Ishikawa (cell line): Measurements from ENCODE around the gene GALNT2.

Experiments used
- CEBPB ChIP-seq: IDR thresholded peaks from 2 replicates; pipeline ENCODE4 v1.6.1; 2012
- CREB1 ChIP-seq: IDR thresholded peaks from 2 replicates; pipeline ENCODE4 v1.6.1; 2012; ENCODE audit warnings: low read depth
- EGR1 ChIP-seq: IDR thresholded peaks from 2 replicates; pipeline ENCODE4 v1.6.1; 2012
- EP300 ChIP-seq: IDR thresholded peaks from 2 replicates; pipeline ENCODE4 v1.6.1; 2012; ENCODE audit warnings: borderline replicate concordance
- FOXM1 ChIP-seq: IDR thresholded peaks from 2 replicates; pipeline ENCODE4 v1.6.1; 2012; ENCODE audit warnings: low read depth, borderline replicate concordance
- MAX ChIP-seq: IDR thresholded peaks from 2 replicates; pipeline ENCODE4 v1.6.1; 2012
- NFIC ChIP-seq: IDR thresholded peaks from 2 replicates; pipeline ENCODE4 v1.6.1; 2012
- RAD21 ChIP-seq: IDR thresholded peaks from 2 replicates; pipeline ENCODE4 v1.6.1; 2012; ENCODE audit warnings: low read depth
- REST ChIP-seq: IDR thresholded peaks from 2 replicates; pipeline ENCODE4 v1.6.1; 2012; ENCODE audit warnings: low read depth, mild to moderate bottlenecking
- TAF1 ChIP-seq: IDR thresholded peaks from 2 replicates; pipeline ENCODE4 v1.6.1; 2012; ENCODE audit warnings: low read depth, mild to moderate bottlenecking
- TCF12 ChIP-seq: IDR thresholded peaks from 2 replicates; pipeline ENCODE4 v1.6.1; 2012; ENCODE audit warnings: low read depth
- TEAD4 ChIP-seq: IDR thresholded peaks from 2 replicates; pipeline ENCODE4 v1.6.1; 2012
- USF1 ChIP-seq: IDR thresholded peaks from 2 replicates; pipeline ENCODE4 v1.6.1; 2012
- YY1 ChIP-seq: IDR thresholded peaks from 2 replicates; pipeline ENCODE4 v1.6.1; 2012; ENCODE audit warnings: low read depth

- TF ChIP-seq USF1 (no peak), EGR1 (no peak), TEAD4 (no peak), EP300 (no peak), YY1 (no peak), MAX (no peak), FOXM1 (no peak), TAF1 (no peak), CREB1 (no peak), RAD21 (no peak), CEBPB (no peak), NFIC (no peak), REST (no peak), TCF12 (no peak)
These were observed 256.0 kb downstream of the GALNT2 start for GRCh38 chr1:230322967-230323547.
